NCI-H1930 (cell line): Measurements from ENCODE around the gene CREBBP.
"Not testable (repeated sequence)": the region's sequence is repeated elsewhere in the genome, so short reads cannot be mapped to it uniquely, and the experiment has no call there.

Source experiments
- DNase-seq, 2 experiments: peaks; one replicate each; lab custom pipeline; 2025; lab: John Stamatoyannopoulos, UW

Gene CREBBP

GRCh38 chr16:3880623-3881498, at the start of gene CREBBP:
Gene CREBBP, minus strand, starts transcription at chr16:3880713. Its CDS starts 797 bp downstream, at chr16:3879916.
- DNase-seq, result peak; percentile 82 to 94

- DNase-seq, result not testable (repeated sequence)
Observed at GRCh38 chr16:3927147-3927546, 46.6 kb upstream of the CREBBP start.

GRCh38 chr16:3924763-3925162, 44.2 kb upstream of the CREBBP start:
- DNase-seq, result no peak

GRCh38 chr16:3922241-3922640, 41.7 kb upstream of the CREBBP start:
- DNase-seq, result no peak

GRCh38 chr16:3920206-3920605, 39.7 kb upstream of the CREBBP start:
- no peak for DNase-seq

GRCh38 chr16:3919413-3919812, 38.9 kb upstream of the CREBBP start:
- DNase-seq, result no peak

GRCh38 chr16:3915426-3916260, 35.1 kb upstream of the CREBBP start:
- no peak for DNase-seq

GRCh38 chr16:3912897-3913296, 32.4 kb upstream of the CREBBP start:
- DNase-seq, result no peak

GRCh38 chr16:3912373-3912772, 31.9 kb upstream of the CREBBP start:
- DNase-seq, result no peak

- DNase-seq, result not testable (repeated sequence)
Observed at GRCh38 chr16:3911741-3912140, 31.2 kb upstream of the CREBBP start.

- DNase-seq, result no peak
Observed at GRCh38 chr16:3909791-3910583, 29.5 kb upstream of the CREBBP start.

GRCh38 chr16:3908951-3909437, 28.5 kb upstream of the CREBBP start:
- no peak for DNase-seq

- DNase-seq, result no peak
Observed at GRCh38 chr16:3907586-3907985, 27.1 kb upstream of the CREBBP start.

- DNase-seq, result no peak
Observed at GRCh38 chr16:3906363-3906762, 25.9 kb upstream of the CREBBP start.

GRCh38 chr16:3904875-3905274, 24.4 kb upstream of the CREBBP start:
- DNase-seq, result no peak

- DNase-seq, result no peak
Observed at GRCh38 chr16:3890091-3890490, 9.6 kb upstream of the CREBBP start.

GRCh38 chr16:3889059-3889458, 8.5 kb upstream of the CREBBP start:
- no peak for DNase-seq

- DNase-seq, result not testable (repeated sequence)
Observed at GRCh38 chr16:3885999-3886398, 5.5 kb upstream of the CREBBP start.

- no peak for DNase-seq
Observed at GRCh38 chr16:3884398-3884797, 3.9 kb upstream of the CREBBP start.

GRCh38 chr16:3882531-3882930, 2.0 kb upstream of the CREBBP start:
- no peak for DNase-seq

- DNase-seq, result no peak
Observed at GRCh38 chr16:3881499-3881990, 1.0 kb upstream of the CREBBP start.
